ENCODE results near the gene TMEM26.

GRCh38 chr10:61397175-61397986 lies 55.8 kb downstream of the TMEM26 start:
- TF ChIP-seq POLR2AphosphoS5 (IDR thresholded peaks at IDR 0.05; ENCODE audit: low read depth): no peak
- no peak for TF ChIP-seq REST (IDR thresholded peaks at IDR 0.05; ENCODE audit: unreplicated experiment)
- no peak for TF ChIP-seq CTCF (conservative IDR thresholded peaks at IDR 0.05; ENCODE audit: low read depth in 2 of 2)
- no peak for TF ChIP-seq EZH2phosphoT487 (IDR thresholded peaks at IDR 0.05; ENCODE audit: unreplicated experiment)
- no peak for TF ChIP-seq EZH2 (IDR thresholded peaks at IDR 0.05; ENCODE audit: low read depth, unreplicated experiment)
- TF ChIP-seq ETS1 (IDR thresholded peaks at IDR 0.05): no peak
- no peak for TF ChIP-seq STAT1 (IDR thresholded peaks at IDR 0.05; ENCODE audit: unreplicated experiment)

All from GM23338 (cell line).